GM23248 (cell line): Measurements from ENCODE around the gene LRGUK. TPM values are rescaled to one million over a fixed set of nuclear protein-coding genes. Genes with fewer than 3 reads are reported as not detected.

Experiments used
- DNase-seq: peaks from one replicate; pipeline ENCODE4 v3.0.0-alpha.2; 2015
- H2AFZ ChIP-seq: fragments of 200-600 bp; sonication (generic); 2 replicates; pipeline ENCODE4 v1.6.1; 2016; ENCODE audit warnings: antibody characterized with exemption
- H3F3A ChIP-seq: fragments of 200-600 bp; sonication (generic); 2 replicates; pipeline ENCODE4 v1.6.1; 2016; ENCODE audit warnings: mild to moderate bottlenecking, antibody characterized with exemption, mixed run types; ENCODE audit not compliant: insufficient read depth
- H3K27ac ChIP-seq: fragments of 200-600 bp; sonication (generic); 2 replicates; pipeline ENCODE4 v1.5.1; 2016; ENCODE audit warnings: mild to moderate bottlenecking
- H3K27me3 ChIP-seq: fragments of 200-600 bp; sonication (generic); replicated peaks from 2 replicates; pipeline ENCODE4 v1.6.1; 2016; ENCODE audit warnings: mild to moderate bottlenecking; ENCODE audit not compliant: insufficient read depth
- H3K36me3 ChIP-seq: fragments of 200-600 bp; sonication (generic); 2 replicates; pipeline ENCODE4 v1.6.1; 2016; ENCODE audit warnings: low read depth, mild to moderate bottlenecking
- H3K4me1 ChIP-seq: fragments of 200-600 bp; sonication (generic); 2 replicates; pipeline ENCODE4 v1.6.1; 2016; ENCODE audit warnings: mild to moderate bottlenecking; ENCODE audit not compliant: insufficient read depth
- H3K4me2 ChIP-seq: fragments of 200-600 bp; sonication (generic); one replicate; pipeline ENCODE4 v1.6.1; 2016; ENCODE audit warnings: mild to moderate bottlenecking; ENCODE audit not compliant: unreplicated experiment
- H3K4me3 ChIP-seq: fragments of 200-600 bp; sonication (generic); 2 replicates; pipeline ENCODE4 v1.5.1; 2016; ENCODE audit warnings: mild to moderate bottlenecking
- H3K79me2 ChIP-seq: fragments of 200-600 bp; sonication (generic); 2 replicates; pipeline ENCODE4 v1.6.1; 2016; ENCODE audit warnings: mild to moderate bottlenecking; ENCODE audit not compliant: insufficient read depth
- H3K9ac ChIP-seq: fragments of 200-600 bp; sonication (generic); 2 replicates; pipeline ENCODE4 v1.6.1; 2016; ENCODE audit warnings: mild to moderate bottlenecking
- H3K9me2 ChIP-seq: fragments of 200-600 bp; sonication (generic); 2 replicates; pipeline ENCODE4 v1.6.1; 2016; ENCODE audit warnings: mixed run types, mild to moderate bottlenecking, moderate library complexity; ENCODE audit not compliant: insufficient read depth
- H3K9me3 ChIP-seq: fragments of 200-600 bp; sonication (generic); one replicate; pipeline ENCODE4 v1.6.1; 2017; ENCODE audit warnings: low read depth
- H4K20me1 ChIP-seq: fragments of 200-600 bp; sonication (generic); 2 replicates; pipeline ENCODE4 v1.6.0; 2016; ENCODE audit not compliant: insufficient read depth
- EZH2 ChIP-seq: fragments of 200-600 bp; sonication (generic); IDR thresholded peaks from 2 replicates; pipeline ENCODE4 v1.6.1; 2018; ENCODE audit warnings: antibody characterized with exemption, mild to moderate bottlenecking; ENCODE audit not compliant: insufficient read depth, poor library complexity, severe bottlenecking
- EZH2phosphoT487 ChIP-seq: fragments of 200-600 bp; sonication (generic); IDR thresholded peaks from 2 replicates; pipeline ENCODE4 v1.6.1; 2018; ENCODE audit warnings: antibody characterized with exemption, moderate library complexity, mild to moderate bottlenecking, low read depth; ENCODE audit not compliant: insufficient read depth
- WGBS, 2 experiments: methylation state at CpG; one replicate each; pipeline ENCODE4 v1.1.6; 2015 to 2017; ENCODE audit warnings: low lambda C conversion rate in 2 of 2, low coverage in 1 of 2; ENCODE audit errors: missing lambda C conversion rate in 2 of 2; 5-methylcytosine and 5-hydroxymethylcytosine counted together
- in situ Hi-C: fragments of 300-500 bp; cut with MboI; formaldehyde crosslinking; loops from 2 replicates; pipeline ENCODE4 v1.15.0; 2020
- polyA plus RNA-seq: library from polyadenylated mRNA; unstranded; fragments of >200 nt; fragmentation: Nextera tagmentation; extraction: Ambion mirVana; gene quantifications from 2 replicates; pipeline ENCODE4 v1.2.1, GENCODE V29; 2016
- total RNA-seq: library from RNA; depleted of rRNA; stranded (reverse); fragments of >200 nt; shearing (Covaris generic); gene quantifications from 2 replicates; pipeline ENCODE4 v1.2.3, GENCODE V29; 2014

LRGUK gene
- total and polyA plus RNA-seq, 2 experiments from 2014 or later = 0.11 TPM; not detected in 1

GRCh38 chr7:134196439-134196838 lies 69.3 kb downstream of the LRGUK start:
- WGBS, 2 experiments = 68 to 73% methylated on average over 2 of the region's 2 CpGs
- Histone ChIP-seq H3K4me1 (no peaks in the 10 kb centered on the region), H3K9me3 (no peaks in the 10 kb centered on the region), H4K20me1 (no peaks in the 10 kb centered on the region), H3K9me2 (no peaks in the 10 kb centered on the region), H3K4me2 (no peak overlapping the region), H3K4me3 (no peak overlapping the region), H2AFZ (no peak overlapping the region), H3F3A (no peaks in the 10 kb centered on the region), H3K36me3 (no peaks in the 10 kb centered on the region), H3K27ac (no peak overlapping the region), H3K9ac (no peak overlapping the region), H3K27me3 (peaks cover 12% of the 10 kb centered on the region; the same call in 1 of the 2 replicates), H3K79me2 (no peaks in the 10 kb centered on the region)
- DNase-seq = no peak
- TF ChIP-seq EZH2phosphoT487 = no peak
- no peak for TF ChIP-seq EZH2
- in situ Hi-C loops = no loop called here

GRCh38 chr7:134197345-134197744 lies 70.2 kb downstream of the LRGUK start:
- Histone ChIP-seq H3K9ac (no peak overlapping the region), H2AFZ (no peak overlapping the region), H3K4me1 (no peaks in the 10 kb centered on the region), H4K20me1 (no peaks in the 10 kb centered on the region), H3K4me3 (no peak overlapping the region), H3K9me3 (no peaks in the 10 kb centered on the region), H3K27ac (no peak overlapping the region), H3F3A (no peaks in the 10 kb centered on the region), H3K36me3 (no peaks in the 10 kb centered on the region), H3K27me3 (peaks cover 12% of the 10 kb centered on the region; the same call in 1 of the 2 replicates), H3K4me2 (no peak overlapping the region), H3K9me2 (no peaks in the 10 kb centered on the region), H3K79me2 (no peaks in the 10 kb centered on the region)
- TF ChIP-seq EZH2 (no peak), EZH2phosphoT487 (no peak)
- 79% methylated on average over 2 of the region's 2 CpGs for WGBS, 2 experiments
- in situ Hi-C loops = no loop called here
- DNase-seq = no peak

GRCh38 chr7:134200970-134201369 lies 73.8 kb downstream of the LRGUK start:
- H3K9me2 ChIP-seq = no peaks in the 10 kb centered on the region
- in situ Hi-C loops = no loop called here
- H3K36me3 ChIP-seq = no peaks in the 10 kb centered on the region
- no peaks in the 10 kb centered on the region for H3K9me3 ChIP-seq
- H3K27me3 ChIP-seq = peaks cover 12% of the 10 kb centered on the region; the same call in 1 of the 2 replicates
- WGBS, 2 experiments = 74 to 78% methylated on average over 5 of the region's 5 CpGs
- no peak for TF ChIP-seq EZH2
- no peak for TF ChIP-seq EZH2phosphoT487
- no peak overlapping the region for H3K27ac ChIP-seq
- H3K4me1 ChIP-seq = no peaks in the 10 kb centered on the region
- no peak overlapping the region for H2AFZ ChIP-seq
- no peak overlapping the region for H3K9ac ChIP-seq
- no peak overlapping the region for H3K4me2 ChIP-seq
- H4K20me1 ChIP-seq = no peaks in the 10 kb centered on the region
- no peak for DNase-seq
- no peak overlapping the region for H3K4me3 ChIP-seq
- no peaks in the 10 kb centered on the region for H3F3A ChIP-seq
- no peaks in the 10 kb centered on the region for H3K79me2 ChIP-seq

GRCh38 chr7:134201569-134202261 lies 74.6 kb downstream of the LRGUK start:
- in situ Hi-C loops = no loop called here
- Histone ChIP-seq H2AFZ (no peak overlapping the region), H3F3A (no peaks in the 10 kb centered on the region), H3K27ac (no peak overlapping the region), H3K4me1 (no peaks in the 10 kb centered on the region), H3K9ac (no peak overlapping the region), H3K4me3 (no peak overlapping the region), H4K20me1 (no peaks in the 10 kb centered on the region), H3K9me3 (no peaks in the 10 kb centered on the region), H3K9me2 (no peaks in the 10 kb centered on the region), H3K4me2 (no peak overlapping the region), H3K27me3 (peaks cover 12% of the 10 kb centered on the region; the same call in 1 of the 2 replicates), H3K79me2 (no peaks in the 10 kb centered on the region), H3K36me3 (no peaks in the 10 kb centered on the region)
- WGBS, 2 experiments = 47 to 48% methylated on average over 7 of the region's 7 CpGs
- TF ChIP-seq EZH2phosphoT487 (no peak), EZH2 (no peak)
- DNase-seq = no peak
